Ovary (tissue), 9 donors: ENCODE measurements around the gene PCDH17. TPM values are rescaled to one million over a fixed set of nuclear protein-coding genes. Genes with fewer than 3 reads are reported as not detected.

Experiments used
- DNase-seq, 5 donors: peaks; one replicate each; pipeline ENCODE4 v3.0.0-alpha.2; 2019 to 2020
- H3K27ac ChIP-seq, 2 donors: fragments of 200-600 bp; one replicate each; pipeline versions ENCODE4 v1.5.1 to v1.8.0; 2019 to 2022
- H3K27me3 ChIP-seq: fragments of 200-600 bp; one replicate; pipeline ENCODE4 v1.8.0; 2022
- H3K36me3 ChIP-seq: fragments of 200-600 bp; sonication (generic); one replicate; pipeline ENCODE4 v1.5.1; 2019
- H3K4me1 ChIP-seq: one replicate; pipeline ENCODE4 v1.8.1; 2013; ENCODE audit warnings: mild to moderate bottlenecking, moderate library complexity; ENCODE audit not compliant: insufficient read depth
- H3K4me3 ChIP-seq: fragments of 200-600 bp; sonication (generic); one replicate; pipeline ENCODE4 v1.5.1; 2017
- H3K9me3 ChIP-seq, 2 donors: fragments of 200-600 bp in 1 of 2; sonication (generic) in 1 of 2; one replicate each; pipeline versions ENCODE4 v1.5.1 to v1.8.1; 2013 to 2019; ENCODE audit warnings: mild to moderate bottlenecking in 1 of 2, moderate library complexity in 1 of 2
- CTCF ChIP-seq, 3 donors: fragments of 450-650 bp in 2 of 3; fragments of 200-600 bp in 1 of 3; IDR thresholded peaks; one replicate each; pipeline versions ENCODE4 v1.5.1 to v1.8.0; 2016 to 2022; ENCODE audit warnings: antibody characterized with exemption in 3 of 3, mild to moderate bottlenecking in 1 of 3
- EP300 ChIP-seq: sonication (generic); formaldehyde crosslinking; IDR thresholded peaks from one replicate; pipeline ENCODE4 v1.6.1; 2017; ENCODE audit warnings: antibody characterized with exemption
- POLR2A ChIP-seq: fragments of 450-650 bp; IDR thresholded peaks from one replicate; pipeline ENCODE4 v1.6.1; 2017; ENCODE audit warnings: antibody characterized with exemption, mild to moderate bottlenecking, moderate library complexity
- WGBS, 3 donors: extraction: QIAGEN DNeasy Blood & Tissue Kit in 1 of 3; methylation state at CpG; one replicate each; pipeline versions ENCODE4 v1.1.5 to v1.1.7; 2013 to 2017; 5-methylcytosine and 5-hydroxymethylcytosine counted together
- intact Hi-C, 4 donors: fragments of 100-400 bp; cut with DNase I; formaldehyde crosslinking; loops; one replicate each; pipeline versions ENCODE4 v1.11.0 to v1.15.1; 2022 to 2023
- polyA plus RNA-seq, 2 donors: library from polyadenylated mRNA; stranded (reverse); fragments of 200-250 nt in 1 of 2; fragments of 350-450 nt in 1 of 2; fragmentation: Illumina TruSeq in 1 of 2; extraction: RNeasy Lipid Tissue Mini Kit (QIAGEN cat#74804) in 1 of 2; gene quantifications; one replicate each; pipeline ENCODE4 v1.2.3, GENCODE V29; 2013 to 2014
- total RNA-seq, 7 donors: library from RNA; depleted of rRNA in 2 of 7; stranded (reverse); fragments of >200 nt in 2 of 7; fragmentation: NEBNext Ultra II Directional in 3 of 7; extraction: Animal tissue kit (Norgen Biotek cat#: 25700) in 3 of 7; gene quantifications; one replicate each; pipeline versions ENCODE4 v1.1.0 to v1.2.4, GENCODE V29; 2016 to 2023
- donor health status: DM: no; HTN: no; CAD: no; lungs with moderate emphysema.
- donor health status: DM: no; HTN: no; CAD: no.
- donor health status: Bipolar disorder and iron deficiency.
- donor health status: DM: yes; HTN: yes; CAD: no.
- donor health status: DM: no; HTN: no; CAD: no.
- donor health status: DM: yes; HTN: yes; CAD: no.

Gene PCDH17
- total and polyA plus RNA-seq, 9 donors, result 1.2 to 21.3 (median 2.4) TPM

DNA sequence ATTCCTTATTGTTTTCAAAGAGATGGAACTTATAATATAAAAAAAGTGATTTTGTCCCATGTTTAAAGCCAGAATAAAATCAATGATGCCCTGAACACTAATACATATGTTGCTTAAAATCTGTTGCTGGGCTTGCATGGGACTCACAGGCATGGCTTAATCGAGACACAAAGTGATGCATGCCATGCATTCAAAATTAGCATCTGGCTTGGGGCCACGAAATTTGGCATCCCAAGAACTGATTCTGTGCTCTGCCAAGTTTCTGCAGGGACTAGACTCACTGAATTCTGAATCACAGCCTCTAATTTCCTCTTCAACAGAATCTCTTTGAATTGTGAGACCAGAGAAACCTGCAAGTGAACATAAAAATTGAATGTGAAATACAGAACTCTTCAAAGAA lies 109.2 kb downstream of the PCDH17 start:
- no peaks in the 10 kb centered on the region for H3K4me1 ChIP-seq
- TF ChIP-seq EP300 (no peak), POLR2A (no peak), CTCF (IDR thresholded peaks at IDR 0.05) (no peak)
- intact Hi-C loops, result no loop called here
- H3K27ac ChIP-seq, result no peak overlapping the region
- H3K9me3 ChIP-seq, result no peaks in the 10 kb centered on the region
- H3K27me3 ChIP-seq, result no peaks in the 10 kb centered on the region
- 32 to 43% (median 36%) methylated on average over 2 of the region's 2 CpGs for WGBS, 3 donors
- H3K36me3 ChIP-seq, result no peaks in the 10 kb centered on the region
- DNase-seq, result no peak
- H3K4me3 ChIP-seq, result no peak overlapping the region

DNA sequence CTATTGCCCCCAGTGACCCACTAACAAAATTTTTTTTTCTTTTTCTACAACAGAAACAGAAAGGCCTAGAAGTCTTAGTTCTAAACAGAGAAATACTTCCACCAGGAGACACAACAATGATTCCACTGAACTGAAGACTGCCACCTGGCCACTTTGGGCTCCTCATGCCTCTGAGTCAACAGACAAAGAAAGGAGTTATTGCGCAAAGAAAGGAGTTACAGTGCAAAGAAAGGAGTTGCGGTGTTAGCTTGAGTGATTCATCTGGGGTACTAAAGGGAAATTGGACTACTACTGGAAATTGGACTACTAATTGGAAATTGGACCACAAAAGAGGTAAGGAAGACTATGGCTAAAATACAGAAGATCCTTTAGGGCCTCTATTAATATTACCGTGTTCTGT lies 116.6 kb downstream of the PCDH17 start:
- intact Hi-C loops, result no loop called here
- DNase-seq, result no peak
- Histone ChIP-seq H3K36me3 (no peaks in the 10 kb centered on the region), H3K4me3 (no peak overlapping the region), H3K27ac (no peak overlapping the region), H3K9me3 (no peaks in the 10 kb centered on the region), H3K27me3 (no peaks in the 10 kb centered on the region), H3K4me1 (no peaks in the 10 kb centered on the region)
- 96% methylated on average over 3 of the region's 3 CpGs for WGBS, 3 donors
- no peak for TF ChIP-seq CTCF (IDR thresholded peaks at IDR 0.05)
- TF ChIP-seq POLR2A, result no peak
- TF ChIP-seq EP300, result no peak

DNA sequence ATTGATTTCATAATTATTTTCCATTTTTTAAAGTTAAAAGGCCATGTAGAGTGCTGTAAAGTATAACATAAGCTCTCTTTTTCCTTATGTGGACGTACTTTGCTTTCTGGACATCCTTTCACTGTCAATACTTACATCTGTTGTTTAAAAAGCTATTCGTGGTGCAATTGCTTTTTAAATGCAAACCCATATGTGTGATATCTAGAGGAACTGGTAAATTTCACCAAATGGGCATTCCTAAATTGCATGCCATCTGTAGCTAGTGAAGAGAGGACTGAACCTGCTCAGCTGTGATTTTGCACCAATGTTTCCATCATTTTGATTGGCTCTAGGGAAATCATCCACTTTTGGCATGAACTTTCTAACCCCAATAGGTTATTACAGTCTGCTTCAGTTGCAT lies 129.4 kb downstream of the PCDH17 start:
- no peak overlapping the region for H3K4me3 ChIP-seq
- no peaks in the 10 kb centered on the region for H3K36me3 ChIP-seq
- H3K4me1 ChIP-seq, result no peaks in the 10 kb centered on the region
- 55 to 64% (median 63%) methylated on average over 2 of the region's 2 CpGs for WGBS, 3 donors
- no peaks in the 10 kb centered on the region for H3K9me3 ChIP-seq
- DNase-seq, result no peak
- no peak overlapping the region for H3K27ac ChIP-seq
- no peaks in the 10 kb centered on the region for H3K27me3 ChIP-seq
- intact Hi-C loops, result no loop called here
- TF ChIP-seq POLR2A (no peak), EP300 (no peak), CTCF (IDR thresholded peaks at IDR 0.05) (no peak)

- H3K36me3 ChIP-seq, result no peaks in the 10 kb centered on the region
- H3K9me3 ChIP-seq, result no peaks in the 10 kb centered on the region
- intact Hi-C loops, result loop anchor here in 1 of 4 donors (2.0 kb wide), 1 partner anchor 29 kb away; no protein-coding TSS in a partner anchor
- DNase-seq, result no peak
- no peaks in the 10 kb centered on the region for H3K4me1 ChIP-seq
- H3K27ac ChIP-seq, result no peak overlapping the region
- no peak overlapping the region for H3K4me3 ChIP-seq
- no peak for TF ChIP-seq POLR2A
- no peak for TF ChIP-seq EP300
- no peak for TF ChIP-seq CTCF (IDR thresholded peaks at IDR 0.05)
- H3K27me3 ChIP-seq, result no peaks in the 10 kb centered on the region
- 67 to 81% (median 70%) methylated on average over 1 of the region's 1 CpG for WGBS, 3 donors
Observed at GRCh38 chr13:57763689-57764088, 132.1 kb downstream of the PCDH17 start.
